Measurements from ENCODE around the gene MRPL50. TPM values are rescaled to one million over a fixed set of nuclear protein-coding genes. Genes with fewer than 3 reads are reported as not detected.

Gene MRPL50
- total RNA-seq, 6 experiments from 2014 or later: 4.6 to 8.7 (median 6.7) TPM

DNA sequence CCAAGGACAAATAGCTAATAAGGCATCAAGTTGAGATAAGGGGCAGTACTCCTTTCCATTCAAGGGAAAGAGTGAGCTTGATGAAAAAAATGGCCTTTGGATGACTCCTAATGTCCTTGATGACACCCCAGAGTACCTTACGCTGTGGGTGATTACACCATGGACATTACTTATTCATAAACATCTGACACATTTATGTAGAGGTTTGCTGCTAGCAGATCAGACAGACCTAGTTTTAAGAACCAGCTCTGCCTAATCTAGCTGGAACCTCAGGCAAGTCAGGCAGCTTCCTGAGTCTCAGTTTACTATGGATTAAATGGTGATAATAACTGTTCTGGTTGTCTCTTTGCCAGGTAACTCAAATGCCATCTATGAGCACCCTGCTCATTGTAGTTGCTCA is 34.3 kb upstream of the MRPL50 start:
- no peak for ATAC-seq
- Histone ChIP-seq H3K4me1 (peaks cover 0 to 52% (median 18%) of the 10 kb centered on the region in 4 donors), H3K9me3 (no peaks in the 10 kb centered on the region), H3K27ac (peak overlapping the region; percentile 84 to 99 (median 95)), H3K4me3 (peak overlapping the region; percentile 35 to 76 (median 67)), H3K36me3 (peaks cover 6 to 70% (median 31%) of the 10 kb centered on the region in 4 donors), H3K27me3 (no peaks in the 10 kb centered on the region)
- WGBS (ENCODE audit: insufficient coverage, low coverage, low lambda C conversion rate, missing lambda C conversion rate): 42% methylated on average over 1 of the region's 1 CpG
- no peak for TF ChIP-seq CTCF (IDR thresholded peaks at IDR 0.05)
- TF ChIP-seq POLR2A (IDR thresholded peaks at IDR 0.05): no peak
- intact Hi-C loops (cut with DNase I): no loop called here
- no peak for DNase-seq

DNA sequence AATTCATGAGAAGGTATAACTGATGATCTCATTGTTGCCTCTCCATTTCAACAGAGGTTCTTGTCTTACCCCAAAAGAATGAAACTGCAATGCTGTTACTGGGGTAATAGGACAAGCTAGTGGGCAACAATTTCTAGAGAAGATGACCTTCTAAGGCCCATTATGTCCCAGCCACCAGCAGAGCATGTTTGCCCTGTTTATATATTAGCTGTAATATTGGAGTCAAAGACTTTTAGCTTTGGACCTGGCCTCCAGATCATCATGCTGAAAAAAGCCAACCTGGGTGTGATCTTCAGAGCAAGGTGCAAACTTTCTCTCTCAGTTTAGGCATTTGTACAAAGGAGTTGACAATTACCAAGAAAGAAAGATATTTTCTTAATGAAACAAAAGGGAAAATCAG is 33.8 kb upstream of the MRPL50 start:
- peaks cover 0 to 53% (median 21%) of the 10 kb centered on the region in 4 donors for H3K4me1 ChIP-seq
- peak overlapping the region; percentile 84 to 99 (median 95) for H3K27ac ChIP-seq
- no peaks in the 10 kb centered on the region for H3K9me3 ChIP-seq
- intact Hi-C loops (cut with DNase I): no loop called here
- DNase-seq (no peak), ATAC-seq (no peak)
- H3K36me3 ChIP-seq: peaks cover 6 to 76% (median 34%) of the 10 kb centered on the region in 4 donors
- peak overlapping the region; percentile 35 to 76 (median 67) for H3K4me3 ChIP-seq
- TF ChIP-seq POLR2A (IDR thresholded peaks at IDR 0.05) (no peak), CTCF (IDR thresholded peaks at IDR 0.05) (no peak)
- H3K27me3 ChIP-seq: no peaks in the 10 kb centered on the region

- intact Hi-C loops (cut with DNase I): no loop called here
- Histone ChIP-seq H3K4me1 (peaks cover 0 to 67% (median 31%) of the 10 kb centered on the region in 4 donors), H3K9me3 (no peaks in the 10 kb centered on the region), H3K27ac (peak overlapping the region in 2 of 3 donors; percentile 3 to 26), H3K36me3 (peaks cover 11 to 96% (median 46%) of the 10 kb centered on the region in 4 donors), H3K27me3 (no peaks in the 10 kb centered on the region), H3K4me3 (no peak overlapping the region)
- 60% methylated on average over 2 of the region's 7 CpGs for WGBS (ENCODE audit: insufficient coverage, low coverage, low lambda C conversion rate, missing lambda C conversion rate)
- DNase-seq: peak in 2 of 3 donors; percentile 55 to 60
- ATAC-seq: peak in 3 of 4 donors; percentile 0 to 10 (median 4)
- TF ChIP-seq POLR2A (IDR thresholded peaks at IDR 0.05): no peak
- TF ChIP-seq CTCF (IDR thresholded peaks at IDR 0.05): no peak
Observed at GRCh38 chr9:101429736-101430135, 31.3 kb upstream of the MRPL50 start.

DNA sequence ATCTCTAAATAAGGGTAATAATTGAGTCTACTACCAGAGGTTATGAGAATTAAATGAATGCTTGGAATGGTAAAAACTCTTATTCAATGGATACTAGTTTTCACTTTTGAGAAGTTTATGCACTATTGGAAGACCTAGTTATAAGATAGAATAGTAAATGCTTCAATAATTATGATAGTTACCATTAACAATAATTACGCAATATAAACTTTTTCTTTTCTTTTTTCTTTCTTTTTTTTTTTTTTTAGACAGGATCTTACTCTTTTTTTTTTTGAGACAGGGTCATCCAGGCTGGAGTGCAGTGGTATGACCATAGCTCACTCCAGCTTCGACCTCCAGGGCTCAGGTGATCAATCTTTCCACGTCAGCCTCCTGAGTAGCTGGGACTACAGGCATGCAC is 30.5 kb upstream of the MRPL50 start:
- intact Hi-C loops (cut with DNase I): no loop called here
- Histone ChIP-seq H3K27ac (peak overlapping the region in 2 of 3 donors; percentile 20 to 26), H3K4me3 (no peak overlapping the region), H3K27me3 (no peaks in the 10 kb centered on the region), H3K36me3 (peaks cover 5 to 99% (median 50%) of the 10 kb centered on the region in 4 donors), H3K4me1 (peaks cover 0 to 73% (median 31%) of the 10 kb centered on the region in 4 donors), H3K9me3 (no peaks in the 10 kb centered on the region)
- ATAC-seq (peak in 1 of 4 donors; percentile 3), DNase-seq (no peak)
- TF ChIP-seq POLR2A (IDR thresholded peaks at IDR 0.05) (no peak), CTCF (IDR thresholded peaks at IDR 0.05) (no peak)
- 46% methylated on average over 2 of the region's 3 CpGs for WGBS (ENCODE audit: insufficient coverage, low coverage, low lambda C conversion rate, missing lambda C conversion rate)

All from right lobe of liver (tissue), 6 donors.